ENCODE data around the gene LYZL1. TPM values are rescaled to one million over a fixed set of nuclear protein-coding genes. Genes with fewer than 3 reads are reported as not detected.

LYZL1 gene
- total RNA-seq, 1 experiment from 2014 or later = not detected

- RAD21 ChIA-PET (ENCODE audit: low non-redundant PET in 1 of 2, low total read pairs in 2 of 2, uncharacterized antibody in 2 of 2, unreplicated experiment in 2 of 2) = no interaction called here
- TF ChIP-seq EZH2 (IDR thresholded peaks at IDR 0.05) (no peak), SRF (IDR thresholded peaks at IDR 0.05; ENCODE audit: low read depth) (no peak), YY1 (IDR thresholded peaks at IDR 0.05; ENCODE audit: extremely low read depth, insufficient replicate concordance, low read depth, low read length) (no peak), CEBPB (IDR thresholded peaks at IDR 0.05; ENCODE audit: low read depth) (no peak), FOSL1 (IDR thresholded peaks at IDR 0.05; ENCODE audit: low read depth) (no peak), CTCF (IDR thresholded peaks at IDR 0.05 in 2 of 3, conservative IDR thresholded peaks at IDR 0.05 in 1 of 3; ENCODE audit: borderline replicate concordance in 1 of 3, insufficient read depth in 1 of 3, low read depth in 2 of 3, low read length in 2 of 3) (no peak), ATF3 (IDR thresholded peaks at IDR 0.05) (no peak)
- Histone ChIP-seq H3K79me2 (ENCODE audit: insufficient read depth, low read length) (no peaks in the 10 kb centered on the region), H3K4me2 (ENCODE audit: low read length) (no peak overlapping the region), H3K36me3 (ENCODE audit: control insufficient read depth in 1 of 2, insufficient read depth in 2 of 2, low read length in 2 of 2) (no peaks in the 10 kb centered on the region), H3K9me3 (ENCODE audit: control insufficient read depth in 1 of 2, insufficient read depth in 1 of 2, low read depth in 1 of 2, low read length in 2 of 2) (no peaks in the 10 kb centered on the region), H3K27ac (ENCODE audit: low read depth, low read length) (no peak overlapping the region), H3K4me1 (ENCODE audit: control insufficient read depth in 1 of 2, insufficient read depth in 2 of 2, low read length in 2 of 2) (no peaks in the 10 kb centered on the region), H3K27me3 (ENCODE audit: insufficient read depth, low read length) (no peaks in the 10 kb centered on the region), H3K4me3 (replicated peaks in 1 of 2; ENCODE audit: low read depth in 1 of 2, low read length in 2 of 2) (no peak overlapping the region), H2AFZ (ENCODE audit: low read depth, low read length, poor library complexity, severe bottlenecking) (no peak overlapping the region), H3K9me2 (ENCODE audit: insufficient read depth) (no peaks in the 10 kb centered on the region), H3K9ac (ENCODE audit: low read length) (no peak overlapping the region), H4K20me1 (ENCODE audit: insufficient read depth) (no peaks in the 10 kb centered on the region)
- no TSS peak for BruUV-seq (replicated peaks)
- POLR2A ChIA-PET = no interaction called here
- CTCF ChIA-PET = no interaction called here
- DNase-seq (ENCODE audit: low read depth, low spot score) = no peak
- no peak for ATAC-seq
- intact Hi-C loops (cut with micrococcal nuclease) = no loop called here
Observed at GRCh38 chr10:29327746-29328102, 38.9 kb downstream of the LYZL1 start.

GRCh38 chr10:29328983-29329382, 40.1 kb downstream of the LYZL1 start:
- ChIA-PET CTCF (no interaction called here), POLR2A (no interaction called here), RAD21 (ENCODE audit: low non-redundant PET in 1 of 2, low total read pairs in 2 of 2, uncharacterized antibody in 2 of 2, unreplicated experiment in 2 of 2) (no interaction called here)
- H3K36me3 ChIP-seq (ENCODE audit: control insufficient read depth in 1 of 2, insufficient read depth in 2 of 2, low read length in 2 of 2) = no peaks in the 10 kb centered on the region
- H3K27me3 ChIP-seq (ENCODE audit: insufficient read depth, low read length) = no peaks in the 10 kb centered on the region
- no TSS peak for BruUV-seq (replicated peaks)
- no peaks in the 10 kb centered on the region for H3K79me2 ChIP-seq (ENCODE audit: insufficient read depth, low read length)
- intact Hi-C loops (cut with micrococcal nuclease) = no loop called here
- DNase-seq (ENCODE audit: low read depth, low spot score) (no peak), ATAC-seq (no peak)
- TF ChIP-seq POLR2A (IDR thresholded peaks at IDR 0.05; ENCODE audit: borderline replicate concordance, extremely low read depth, insufficient read depth, insufficient read length) = no peak
- no peak for TF ChIP-seq REST (IDR thresholded peaks at IDR 0.05; ENCODE audit: low read depth)
- no peak for TF ChIP-seq TCF7L2 (IDR thresholded peaks at IDR 0.05; ENCODE audit: borderline replicate concordance, extremely low read depth, insufficient read depth, insufficient read length)
- no peak for TF ChIP-seq CBX3 (IDR thresholded peaks at IDR 0.05; ENCODE audit: low read depth)
- TF ChIP-seq SP1 (IDR thresholded peaks at IDR 0.05; ENCODE audit: low read depth) = no peak
- no peak for TF ChIP-seq EGR1 (IDR thresholded peaks at IDR 0.05; ENCODE audit: low read depth)
- no peak for TF ChIP-seq FOSL1 (IDR thresholded peaks at IDR 0.05; ENCODE audit: low read depth)
- no peak for TF ChIP-seq YY1 (IDR thresholded peaks at IDR 0.05; ENCODE audit: extremely low read depth, insufficient replicate concordance, low read depth, low read length)
- no peak for TF ChIP-seq ZFX (IDR thresholded peaks at IDR 0.05)
- no peak for TF ChIP-seq JUND (IDR thresholded peaks at IDR 0.05)
- no peak for TF ChIP-seq MAX (IDR thresholded peaks at IDR 0.05)
- TF ChIP-seq RAD21 (IDR thresholded peaks at IDR 0.05; ENCODE audit: low read depth) = no peak
- no peak for TF ChIP-seq SRF (IDR thresholded peaks at IDR 0.05; ENCODE audit: low read depth)
- no peaks in the 10 kb centered on the region for H4K20me1 ChIP-seq (ENCODE audit: insufficient read depth)
- no peak overlapping the region for H3K4me3 ChIP-seq (replicated peaks in 1 of 2; ENCODE audit: low read depth in 1 of 2, low read length in 2 of 2)
- no peak overlapping the region for H3K4me2 ChIP-seq (ENCODE audit: low read length)
- no peak overlapping the region for H3K9ac ChIP-seq (ENCODE audit: low read length)
- no peak overlapping the region for H2AFZ ChIP-seq (ENCODE audit: low read depth, low read length, poor library complexity, severe bottlenecking)
- H3K9me2 ChIP-seq (ENCODE audit: insufficient read depth) = no peaks in the 10 kb centered on the region
- no peaks in the 10 kb centered on the region for H3K4me1 ChIP-seq (ENCODE audit: control insufficient read depth in 1 of 2, insufficient read depth in 2 of 2, low read length in 2 of 2)
- no peaks in the 10 kb centered on the region for H3K9me3 ChIP-seq (ENCODE audit: control insufficient read depth in 1 of 2, insufficient read depth in 1 of 2, low read depth in 1 of 2, low read length in 2 of 2)
- no peak overlapping the region for H3K27ac ChIP-seq (ENCODE audit: low read depth, low read length)
